ENCODE results near the gene SRPX. TPM values are rescaled to one million over a fixed set of nuclear protein-coding genes. Genes with fewer than 3 reads are reported as not detected.

Gene SRPX
- total and polyA plus RNA-seq, 8 donors, result 8.9 to 70.7 (median 34.6) TPM

DNA sequence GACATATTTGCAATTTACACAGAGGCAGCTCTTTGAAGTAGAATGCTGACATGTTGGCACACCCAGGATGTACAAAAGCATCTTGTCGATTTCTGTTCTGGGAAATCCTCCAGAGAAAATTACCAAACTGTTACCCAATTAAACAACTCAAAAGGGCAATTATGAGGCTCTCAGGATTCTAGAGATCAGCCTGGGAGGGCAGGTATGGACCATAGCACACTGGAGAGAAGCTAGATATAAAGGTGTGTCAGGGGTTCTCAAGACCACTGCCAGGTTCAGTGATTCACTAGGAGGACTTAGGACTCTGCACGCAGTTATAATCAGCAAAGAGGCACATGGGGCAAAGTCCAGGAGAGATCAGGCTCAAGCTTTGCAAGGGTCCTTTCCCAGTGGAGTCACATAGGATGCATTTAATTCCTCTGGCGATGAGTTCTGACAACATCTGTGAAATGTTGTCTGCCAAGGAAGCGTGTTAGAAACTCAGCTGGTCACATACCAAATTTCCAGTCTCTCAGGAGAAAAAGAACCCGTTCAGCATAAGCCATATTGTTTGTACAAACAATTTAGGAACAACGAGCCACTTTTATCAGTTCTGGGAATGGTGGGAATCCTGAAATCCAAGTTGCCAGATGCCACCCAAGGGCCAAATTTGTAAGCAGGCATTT, 113.5 kb downstream of the SRPX start:
- Histone ChIP-seq H3K27me3 (no peaks in the 10 kb centered on the region), H3K4me3 (no peak overlapping the region), H3K9me3 (no peaks in the 10 kb centered on the region), H3K4me1 (no peaks in the 10 kb centered on the region), H3K36me3 (no peaks in the 10 kb centered on the region), H3K27ac (no peak overlapping the region)
- WGBS, 5 donors, result 37 to 40% (median 39%) methylated on average over 3 to 6 of the region's 6 CpGs
- TF ChIP-seq POLR2A (IDR thresholded peaks at IDR 0.05), result no peak
- TF ChIP-seq EP300 (IDR thresholded peaks at IDR 0.05), result no peak
- TF ChIP-seq POLR2AphosphoS5 (IDR thresholded peaks at IDR 0.05), result no peak
- TF ChIP-seq, protein P1, sequence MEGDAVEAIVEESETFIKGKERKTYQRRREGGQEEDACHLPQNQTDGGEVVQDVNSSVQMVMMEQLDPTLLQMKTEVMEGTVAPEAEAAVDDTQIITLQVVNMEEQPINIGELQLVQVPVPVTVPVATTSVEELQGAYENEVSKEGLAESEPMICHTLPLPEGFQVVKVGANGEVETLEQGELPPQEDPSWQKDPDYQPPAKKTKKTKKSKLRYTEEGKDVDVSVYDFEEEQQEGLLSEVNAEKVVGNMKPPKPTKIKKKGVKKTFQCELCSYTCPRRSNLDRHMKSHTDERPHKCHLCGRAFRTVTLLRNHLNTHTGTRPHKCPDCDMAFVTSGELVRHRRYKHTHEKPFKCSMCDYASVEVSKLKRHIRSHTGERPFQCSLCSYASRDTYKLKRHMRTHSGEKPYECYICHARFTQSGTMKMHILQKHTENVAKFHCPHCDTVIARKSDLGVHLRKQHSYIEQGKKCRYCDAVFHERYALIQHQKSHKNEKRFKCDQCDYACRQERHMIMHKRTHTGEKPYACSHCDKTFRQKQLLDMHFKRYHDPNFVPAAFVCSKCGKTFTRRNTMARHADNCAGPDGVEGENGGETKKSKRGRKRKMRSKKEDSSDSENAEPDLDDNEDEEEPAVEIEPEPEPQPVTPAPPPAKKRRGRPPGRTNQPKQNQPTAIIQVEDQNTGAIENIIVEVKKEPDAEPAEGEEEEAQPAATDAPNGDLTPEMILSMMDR (IDR thresholded peaks at IDR 0.05), result no peak
- intact Hi-C loops (cut with DNase I; ENCODE audit: low total_unique reads), result no loop called here
- DNase-seq, result peak in 1 of 2 donors; percentile 6

DNA sequence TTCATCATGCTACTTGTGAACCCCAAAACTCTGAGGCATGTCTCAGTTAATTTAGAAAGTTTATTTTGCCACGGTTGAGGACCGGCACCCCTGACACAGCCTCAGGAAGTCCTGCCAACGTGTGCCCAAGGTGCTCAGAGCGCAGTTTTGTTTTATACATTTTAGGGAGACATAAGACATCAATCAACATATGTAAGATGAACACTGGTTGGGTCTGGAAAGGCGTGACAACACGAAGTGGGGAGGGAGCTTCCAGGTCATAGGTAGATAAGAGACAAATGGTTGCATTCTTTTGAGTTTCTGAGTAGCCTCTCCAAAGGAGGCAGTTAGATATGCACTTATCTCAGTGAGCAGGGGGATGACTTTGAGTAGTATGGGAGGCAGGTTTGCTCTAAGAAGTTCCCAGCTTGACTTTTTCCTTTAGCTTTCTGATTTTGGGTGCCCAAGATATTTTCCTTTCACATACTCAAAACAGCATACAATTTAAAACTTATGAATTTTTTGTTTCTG, 115.4 kb downstream of the SRPX start:
- H3K27ac ChIP-seq, result no peak overlapping the region
- intact Hi-C loops (cut with DNase I; ENCODE audit: low total_unique reads), result no loop called here
- H3K4me3 ChIP-seq, result no peak overlapping the region
- no peaks in the 10 kb centered on the region for H3K36me3 ChIP-seq
- WGBS, 5 donors, result 63 to 94% (median 86%) methylated on average over 6 of the region's 6 CpGs
- DNase-seq, result no peak
- TF ChIP-seq POLR2AphosphoS5 (IDR thresholded peaks at IDR 0.05) (no peak), EP300 (IDR thresholded peaks at IDR 0.05) (no peak), POLR2A (IDR thresholded peaks at IDR 0.05) (no peak)
- TF ChIP-seq, protein P1 (IDR thresholded peaks at IDR 0.05), result no peak
- no peaks in the 10 kb centered on the region for H3K4me1 ChIP-seq
- H3K9me3 ChIP-seq, result peaks cover 0 to 2% (median 0%) of the 10 kb centered on the region in 4 donors
- no peaks in the 10 kb centered on the region for H3K27me3 ChIP-seq

DNA sequence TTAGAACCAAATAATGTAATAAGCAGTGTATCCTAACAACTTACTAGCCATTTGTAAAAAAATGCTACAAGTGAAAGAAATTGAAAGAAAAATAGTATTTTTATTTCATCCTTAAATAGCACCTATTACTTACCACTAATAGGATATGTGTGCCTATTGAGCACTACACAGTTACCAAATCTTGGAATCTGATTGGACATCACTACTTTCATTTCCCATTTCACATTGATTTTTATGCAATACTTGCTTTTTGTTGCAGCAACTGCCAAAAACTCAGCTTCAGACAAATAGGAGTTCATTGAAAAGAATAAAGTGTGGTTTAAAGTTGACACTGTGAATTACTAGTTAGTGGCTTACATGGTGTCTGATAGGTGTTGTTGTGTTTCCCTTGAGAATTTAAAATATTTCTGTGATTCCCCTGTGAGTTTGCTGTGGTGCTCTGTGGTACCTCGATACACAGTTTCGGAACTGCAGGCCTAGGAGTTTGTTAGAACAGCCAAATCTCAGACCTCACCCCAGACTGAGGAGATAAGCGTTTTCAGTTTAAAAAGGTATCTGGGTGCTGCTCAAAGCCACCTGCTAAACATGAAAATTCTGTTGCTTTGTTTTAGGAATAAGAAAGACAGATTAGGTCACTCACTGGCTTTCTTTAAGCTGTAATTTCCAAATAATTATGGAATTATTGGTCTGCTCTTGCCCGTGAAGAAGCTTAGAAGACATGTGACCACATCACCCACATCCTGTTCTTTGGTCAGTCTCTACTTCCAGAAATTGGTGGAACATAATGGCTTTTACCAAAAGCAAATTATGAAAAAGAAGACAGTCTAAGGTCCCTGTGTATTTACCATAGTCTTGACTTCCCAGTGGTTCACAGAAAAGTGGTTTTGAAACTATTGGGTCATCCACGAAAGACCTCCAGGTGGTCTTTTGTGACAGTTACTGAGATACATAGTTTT, 116.5 kb downstream of the SRPX start:
- H3K27ac ChIP-seq, result no peak overlapping the region
- TF ChIP-seq POLR2A (IDR thresholded peaks at IDR 0.05) (no peak), POLR2AphosphoS5 (IDR thresholded peaks at IDR 0.05) (no peak), EP300 (IDR thresholded peaks at IDR 0.05) (no peak)
- TF ChIP-seq, protein P1 (IDR thresholded peaks at IDR 0.05), result no peak
- intact Hi-C loops (cut with DNase I; ENCODE audit: low total_unique reads), result no loop called here
- no peaks in the 10 kb centered on the region for H3K36me3 ChIP-seq
- DNase-seq, result no peak
- H3K4me3 ChIP-seq, result no peak overlapping the region
- H3K9me3 ChIP-seq, result peaks cover 0 to 13% (median 4%) of the 10 kb centered on the region in 4 donors
- H3K4me1 ChIP-seq, result no peaks in the 10 kb centered on the region
- no peaks in the 10 kb centered on the region for H3K27me3 ChIP-seq
- 69 to 81% (median 77%) methylated on average over 5 of the region's 5 CpGs for WGBS, 5 donors

DNA sequence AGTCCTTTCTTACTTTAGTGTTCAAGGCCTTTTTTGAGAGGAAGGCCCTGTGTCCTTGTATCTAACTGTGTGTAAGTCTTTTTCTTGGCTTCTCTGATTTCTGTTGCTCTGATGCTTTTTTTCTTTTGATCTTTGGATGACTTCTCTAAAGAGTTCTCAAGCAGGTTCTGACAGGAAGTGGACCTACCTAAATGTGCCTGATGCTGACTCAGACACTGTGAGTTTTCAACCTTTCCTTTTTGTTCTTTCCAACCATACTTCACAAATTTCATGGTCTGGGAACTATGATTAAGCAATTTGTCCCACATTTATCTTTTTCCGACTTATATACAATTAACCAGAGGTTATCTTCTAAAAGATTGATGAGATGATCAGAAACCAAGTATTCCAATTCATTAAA, 117.8 kb downstream of the SRPX start:
- H3K4me1 ChIP-seq, result no peaks in the 10 kb centered on the region
- TF ChIP-seq, protein P1 (IDR thresholded peaks at IDR 0.05), result no peak
- TF ChIP-seq EP300 (IDR thresholded peaks at IDR 0.05) (no peak), POLR2A (IDR thresholded peaks at IDR 0.05) (no peak), POLR2AphosphoS5 (IDR thresholded peaks at IDR 0.05) (no peak)
- intact Hi-C loops (cut with DNase I; ENCODE audit: low total_unique reads), result no loop called here
- no peaks in the 10 kb centered on the region for H3K27me3 ChIP-seq
- H3K27ac ChIP-seq, result no peak overlapping the region
- no peaks in the 10 kb centered on the region for H3K36me3 ChIP-seq
- no peak for DNase-seq
- WGBS, 5 donors, result 76 to 100% (median 88%) methylated on average over 1 of the region's 1 CpG
- peaks cover 0 to 16% (median 5%) of the 10 kb centered on the region in 4 donors for H3K9me3 ChIP-seq
- H3K4me3 ChIP-seq, result no peak overlapping the region

Measured in stomach (tissue), 9 donors.